Fibroblast of lung (primary cell): Measurements from ENCODE around the gene KCNT1.

ENCODE experiments used
- EZH2 ChIP-seq: IDR thresholded peaks from 2 replicates; pipeline ENCODE4 v1.5.1; 2012; ENCODE audit warnings: low read length, control low read depth, mild to moderate bottlenecking; ENCODE audit errors: missing control alignments
- TF ChIP-seq, protein P1 (sequence below), 2 donors: IDR thresholded peaks in 1 of 2; conservative IDR thresholded peaks in 1 of 2; 1 replicate in 1 of 2; 2 replicates in 1 of 2; pipeline ENCODE4 v1.5.1; 2011 to 2012; ENCODE audit warnings: low read length in 2 of 2, control low read depth in 1 of 2, inconsistent platforms in 1 of 2, low read depth in 1 of 2, mild to moderate bottlenecking in 1 of 2

DNA sequence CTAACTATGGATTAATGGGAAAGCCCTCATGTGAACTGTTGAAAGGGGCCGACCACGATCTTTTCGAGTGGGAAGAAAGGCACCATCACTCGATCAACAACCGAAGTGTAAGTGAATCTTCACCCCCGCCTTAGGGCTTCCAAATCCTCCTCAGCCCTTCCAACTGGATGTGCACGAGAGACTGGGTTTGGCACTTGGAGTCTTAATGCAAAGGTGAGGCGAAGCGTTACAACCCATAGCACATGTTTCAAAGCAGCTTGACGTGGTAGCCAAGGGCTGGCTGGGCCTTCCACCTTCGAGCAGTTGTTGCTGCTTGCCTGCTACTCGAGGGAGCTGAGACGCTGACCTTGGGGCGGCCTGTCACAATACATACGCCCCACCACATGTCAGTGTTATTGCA is 44.6 kb upstream of the KCNT1 start:
- TF ChIP-seq, protein P1, sequence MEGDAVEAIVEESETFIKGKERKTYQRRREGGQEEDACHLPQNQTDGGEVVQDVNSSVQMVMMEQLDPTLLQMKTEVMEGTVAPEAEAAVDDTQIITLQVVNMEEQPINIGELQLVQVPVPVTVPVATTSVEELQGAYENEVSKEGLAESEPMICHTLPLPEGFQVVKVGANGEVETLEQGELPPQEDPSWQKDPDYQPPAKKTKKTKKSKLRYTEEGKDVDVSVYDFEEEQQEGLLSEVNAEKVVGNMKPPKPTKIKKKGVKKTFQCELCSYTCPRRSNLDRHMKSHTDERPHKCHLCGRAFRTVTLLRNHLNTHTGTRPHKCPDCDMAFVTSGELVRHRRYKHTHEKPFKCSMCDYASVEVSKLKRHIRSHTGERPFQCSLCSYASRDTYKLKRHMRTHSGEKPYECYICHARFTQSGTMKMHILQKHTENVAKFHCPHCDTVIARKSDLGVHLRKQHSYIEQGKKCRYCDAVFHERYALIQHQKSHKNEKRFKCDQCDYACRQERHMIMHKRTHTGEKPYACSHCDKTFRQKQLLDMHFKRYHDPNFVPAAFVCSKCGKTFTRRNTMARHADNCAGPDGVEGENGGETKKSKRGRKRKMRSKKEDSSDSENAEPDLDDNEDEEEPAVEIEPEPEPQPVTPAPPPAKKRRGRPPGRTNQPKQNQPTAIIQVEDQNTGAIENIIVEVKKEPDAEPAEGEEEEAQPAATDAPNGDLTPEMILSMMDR (conservative IDR thresholded peaks at IDR 0.05 in 1 of 2, IDR thresholded peaks at IDR 0.05 in 1 of 2; ENCODE audit: low read depth in 1 of 2, low read length in 2 of 2): no peak
- no peak for TF ChIP-seq EZH2
